ENCODE measurements around the gene XYLB.
A peak's percentile ranks its signal among the peaks of the same experiment; 100 is the strongest.

XYLB gene

DNA sequence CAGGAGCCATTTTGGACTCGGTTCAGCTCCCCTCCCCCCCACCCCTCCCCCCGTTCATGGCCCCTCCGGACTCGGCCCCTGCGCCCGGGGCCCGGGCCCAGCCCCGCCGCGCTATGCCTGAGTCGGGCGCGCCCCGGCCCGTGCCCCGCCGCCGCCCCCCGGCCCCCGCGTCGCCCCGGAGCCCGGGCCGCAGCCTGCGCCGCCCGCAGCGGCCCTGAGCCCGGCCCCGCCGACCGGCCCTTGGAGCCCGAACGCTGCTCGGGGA, 107.3 kb downstream of the XYLB start:
- TF ChIP-seq TCF12 (IDR thresholded peaks at IDR 0.05; ENCODE audit: low read depth) (no peak), TAF1 (IDR thresholded peaks at IDR 0.05; ENCODE audit: low read depth) (no peak), NFIC (IDR thresholded peaks at IDR 0.05) (no peak), YY1 (IDR thresholded peaks at IDR 0.05; ENCODE audit: low read depth) (no peak; the same call in 1 of the 2 replicates), CEBPB (IDR thresholded peaks at IDR 0.05) (no peak), EGR1 (IDR thresholded peaks at IDR 0.05) (no peak), RAD21 (IDR thresholded peaks at IDR 0.05; ENCODE audit: low read depth) (no peak), EP300 (IDR thresholded peaks at IDR 0.05; ENCODE audit: borderline replicate concordance) (no peak), CREB1 (IDR thresholded peaks at IDR 0.05; ENCODE audit: low read depth) (no peak), FOXM1 (IDR thresholded peaks at IDR 0.05; ENCODE audit: borderline replicate concordance, low read depth) (no peak), TEAD4 (IDR thresholded peaks at IDR 0.05) (no peak)
- TF ChIP-seq, protein P1, sequence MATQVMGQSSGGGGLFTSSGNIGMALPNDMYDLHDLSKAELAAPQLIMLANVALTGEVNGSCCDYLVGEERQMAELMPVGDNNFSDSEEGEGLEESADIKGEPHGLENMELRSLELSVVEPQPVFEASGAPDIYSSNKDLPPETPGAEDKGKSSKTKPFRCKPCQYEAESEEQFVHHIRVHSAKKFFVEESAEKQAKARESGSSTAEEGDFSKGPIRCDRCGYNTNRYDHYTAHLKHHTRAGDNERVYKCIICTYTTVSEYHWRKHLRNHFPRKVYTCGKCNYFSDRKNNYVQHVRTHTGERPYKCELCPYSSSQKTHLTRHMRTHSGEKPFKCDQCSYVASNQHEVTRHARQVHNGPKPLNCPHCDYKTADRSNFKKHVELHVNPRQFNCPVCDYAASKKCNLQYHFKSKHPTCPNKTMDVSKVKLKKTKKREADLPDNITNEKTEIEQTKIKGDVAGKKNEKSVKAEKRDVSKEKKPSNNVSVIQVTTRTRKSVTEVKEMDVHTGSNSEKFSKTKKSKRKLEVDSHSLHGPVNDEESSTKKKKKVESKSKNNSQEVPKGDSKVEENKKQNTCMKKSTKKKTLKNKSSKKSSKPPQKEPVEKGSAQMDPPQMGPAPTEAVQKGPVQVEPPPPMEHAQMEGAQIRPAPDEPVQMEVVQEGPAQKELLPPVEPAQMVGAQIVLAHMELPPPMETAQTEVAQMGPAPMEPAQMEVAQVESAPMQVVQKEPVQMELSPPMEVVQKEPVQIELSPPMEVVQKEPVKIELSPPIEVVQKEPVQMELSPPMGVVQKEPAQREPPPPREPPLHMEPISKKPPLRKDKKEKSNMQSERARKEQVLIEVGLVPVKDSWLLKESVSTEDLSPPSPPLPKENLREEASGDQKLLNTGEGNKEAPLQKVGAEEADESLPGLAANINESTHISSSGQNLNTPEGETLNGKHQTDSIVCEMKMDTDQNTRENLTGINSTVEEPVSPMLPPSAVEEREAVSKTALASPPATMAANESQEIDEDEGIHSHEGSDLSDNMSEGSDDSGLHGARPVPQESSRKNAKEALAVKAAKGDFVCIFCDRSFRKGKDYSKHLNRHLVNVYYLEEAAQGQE (IDR thresholded peaks at IDR 0.05; ENCODE audit: low read depth): no peak
- TF ChIP-seq, protein P2, sequence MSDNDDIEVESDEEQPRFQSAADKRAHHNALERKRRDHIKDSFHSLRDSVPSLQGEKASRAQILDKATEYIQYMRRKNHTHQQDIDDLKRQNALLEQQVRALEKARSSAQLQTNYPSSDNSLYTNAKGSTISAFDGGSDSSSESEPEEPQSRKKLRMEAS (IDR thresholded peaks at IDR 0.05): no peak

DNA sequence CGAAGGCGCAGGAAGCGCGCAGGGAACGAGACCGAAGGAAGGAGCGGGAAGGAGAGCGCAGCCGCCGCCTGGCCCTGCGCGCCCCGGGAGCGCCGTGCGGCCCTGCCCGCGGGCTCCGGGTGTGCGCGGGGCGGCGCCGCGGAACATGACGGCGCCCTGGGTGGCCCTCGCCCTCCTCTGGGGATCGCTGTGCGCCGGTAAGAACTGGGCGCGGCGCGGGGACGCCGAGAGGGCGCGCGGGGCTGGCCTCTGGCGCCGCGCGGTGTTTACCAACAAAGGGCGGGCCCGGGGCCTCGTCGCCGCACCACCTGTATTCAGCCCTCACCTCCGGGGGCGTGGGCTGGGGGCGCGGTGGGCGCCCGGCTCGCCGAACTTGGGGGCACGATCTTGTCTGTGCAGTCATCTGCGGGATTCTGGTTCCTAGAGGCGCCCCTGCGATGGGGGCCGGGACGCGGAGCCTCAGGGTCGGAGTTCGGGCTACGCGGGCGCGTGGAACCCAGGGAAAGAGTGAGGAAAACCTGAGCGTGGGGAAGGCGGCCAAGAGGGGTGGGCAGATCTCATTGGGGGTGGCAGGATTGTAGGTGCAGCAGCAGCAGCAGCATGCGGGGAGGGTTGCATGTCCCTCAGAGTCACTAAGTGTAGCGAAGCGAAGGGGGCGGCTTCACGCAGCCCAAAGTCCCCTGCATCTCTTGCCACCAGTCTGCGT, 107.7 kb downstream of the XYLB start:
- TF ChIP-seq, protein P2 (IDR thresholded peaks at IDR 0.05): no peak
- TF ChIP-seq, protein P1 (IDR thresholded peaks at IDR 0.05; ENCODE audit: low read depth): no peak
- no peak for TF ChIP-seq RAD21 (IDR thresholded peaks at IDR 0.05; ENCODE audit: low read depth)
- no peak for TF ChIP-seq FOXM1 (IDR thresholded peaks at IDR 0.05; ENCODE audit: borderline replicate concordance, low read depth)
- TF ChIP-seq NFIC (IDR thresholded peaks at IDR 0.05): no peak
- no peak for TF ChIP-seq CREB1 (IDR thresholded peaks at IDR 0.05; ENCODE audit: low read depth)
- TF ChIP-seq EGR1 (IDR thresholded peaks at IDR 0.05): no peak
- TF ChIP-seq TAF1 (IDR thresholded peaks at IDR 0.05; ENCODE audit: low read depth): no peak
- TF ChIP-seq EP300 (IDR thresholded peaks at IDR 0.05; ENCODE audit: borderline replicate concordance): no peak
- TF ChIP-seq YY1 (IDR thresholded peaks at IDR 0.05; ENCODE audit: low read depth): no peak
- TF ChIP-seq TEAD4 (IDR thresholded peaks at IDR 0.05): no peak
- TF ChIP-seq ZBTB7A (IDR thresholded peaks at IDR 0.05; ENCODE audit: low read depth): no peak
- TF ChIP-seq TCF12 (IDR thresholded peaks at IDR 0.05; ENCODE audit: low read depth): no peak
- TF ChIP-seq CEBPB (IDR thresholded peaks at IDR 0.05): no peak
- TF ChIP-seq, protein P3, sequence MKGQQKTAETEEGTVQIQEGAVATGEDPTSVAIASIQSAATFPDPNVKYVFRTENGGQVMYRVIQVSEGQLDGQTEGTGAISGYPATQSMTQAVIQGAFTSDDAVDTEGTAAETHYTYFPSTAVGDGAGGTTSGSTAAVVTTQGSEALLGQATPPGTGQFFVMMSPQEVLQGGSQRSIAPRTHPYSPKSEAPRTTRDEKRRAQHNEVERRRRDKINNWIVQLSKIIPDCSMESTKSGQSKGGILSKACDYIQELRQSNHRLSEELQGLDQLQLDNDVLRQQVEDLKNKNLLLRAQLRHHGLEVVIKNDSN (IDR thresholded peaks at IDR 0.05): no peak

DNA sequence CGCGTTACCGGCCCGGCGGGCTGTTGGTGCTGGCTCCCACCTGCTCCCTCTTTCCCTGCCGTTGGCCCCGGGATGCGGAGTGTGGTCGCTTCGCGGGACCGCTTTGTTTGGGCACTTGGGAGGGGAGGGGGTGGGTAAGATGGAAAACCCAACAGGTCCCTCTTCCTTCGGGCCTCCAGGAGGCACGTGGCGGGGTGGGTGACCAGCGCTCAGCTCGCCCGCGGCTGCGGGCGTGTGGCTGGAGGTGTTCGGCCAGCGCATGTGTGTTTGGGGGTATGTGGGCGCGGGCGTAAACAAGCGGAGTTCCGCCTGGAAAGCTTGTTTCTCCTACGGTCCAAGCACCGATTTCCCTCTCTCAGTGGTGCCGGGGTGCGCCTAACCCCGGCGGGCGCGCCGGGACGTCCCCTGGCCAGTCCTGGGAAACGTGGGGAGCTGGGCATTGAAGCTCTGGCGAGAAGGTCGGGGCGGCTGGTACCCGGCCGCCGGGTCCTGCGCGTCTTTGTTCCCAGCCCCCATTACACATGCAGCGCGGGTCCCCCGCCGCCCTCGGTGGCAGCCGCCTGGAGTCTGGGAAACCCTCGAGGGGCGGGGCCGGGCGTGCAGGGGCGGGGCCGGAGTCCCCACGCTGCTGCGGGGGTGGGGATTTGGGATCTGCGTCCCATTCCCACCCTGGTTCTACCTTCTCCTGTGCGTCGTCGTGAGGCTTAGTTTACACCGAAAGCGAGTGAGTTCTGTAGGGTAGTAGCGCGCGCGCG, 108.5 kb downstream of the XYLB start:
- TF ChIP-seq, protein P1 (IDR thresholded peaks at IDR 0.05; ENCODE audit: low read depth): no peak
- TF ChIP-seq TEAD4 (IDR thresholded peaks at IDR 0.05) (no peak), EGR1 (IDR thresholded peaks at IDR 0.05) (peak; percentile 69), TAF1 (IDR thresholded peaks at IDR 0.05; ENCODE audit: low read depth) (peak; percentile 36; the same call in 1 of the 2 replicates), NFIC (IDR thresholded peaks at IDR 0.05) (no peak), EP300 (IDR thresholded peaks at IDR 0.05; ENCODE audit: borderline replicate concordance) (no peak)
- TF ChIP-seq, protein P2 (IDR thresholded peaks at IDR 0.05): peak; percentile 87

All from Ishikawa (cell line).